Measurements from ENCODE around the gene CDPF1. TPM values are rescaled to one million over a fixed set of nuclear protein-coding genes. Genes with fewer than 3 reads are reported as not detected.

The CDPF1 gene
- polyA plus RNA-seq, 1 donor from 2014 or later = 32.7 TPM

- no peak for TF ChIP-seq MXI1 (conservative IDR thresholded peaks at IDR 0.05; ENCODE audit: poor library complexity, severe bottlenecking)
- no peak for TF ChIP-seq EZH2 (IDR thresholded peaks at IDR 0.05; ENCODE audit: borderline replicate concordance, insufficient read depth, low read length, poor library complexity, severe bottlenecking)
- no peak for TF ChIP-seq POLR2AphosphoS5 (IDR thresholded peaks at IDR 0.05)
- no peak for TF ChIP-seq RAD21 (conservative IDR thresholded peaks at IDR 0.05)
- TF ChIP-seq CTCF (IDR thresholded peaks at IDR 0.05; ENCODE audit: poor library complexity, severe bottlenecking) = no peak
- no peak for TF ChIP-seq SMC3 (conservative IDR thresholded peaks at IDR 0.05; ENCODE audit: poor library complexity)
- no peak for TF ChIP-seq EP300 (conservative IDR thresholded peaks at IDR 0.05; ENCODE audit: poor library complexity, severe bottlenecking)
- TF ChIP-seq TAF1 (IDR thresholded peaks at IDR 0.05; ENCODE audit: low read depth) = no peak
- Histone ChIP-seq H3F3A (ENCODE audit: insufficient read depth, low read length, poor library complexity, severe bottlenecking) (no peaks in the 10 kb centered on the region), H3K79me2 (replicated peaks; ENCODE audit: insufficient read depth, low read length) (peaks cover 3% of the 10 kb centered on the region), H3K9me3 (ENCODE audit: low read length) (no peaks in the 10 kb centered on the region), H3K27ac (ENCODE audit: low read length) (no peak overlapping the region), H3K27me3 (ENCODE audit: insufficient read depth, low read depth, low read length) (no peaks in the 10 kb centered on the region), H3K9me2 (ENCODE audit: insufficient read depth, low read length) (no peaks in the 10 kb centered on the region), H4K20me1 (ENCODE audit: insufficient read depth) (no peaks in the 10 kb centered on the region), H3K4me3 (ENCODE audit: low read length) (no peak overlapping the region), H3K36me3 (ENCODE audit: insufficient read depth, low read length) (no peaks in the 10 kb centered on the region), H3K9ac (ENCODE audit: low read length) (no peak overlapping the region), H3K4me2 (ENCODE audit: low read length) (no peak overlapping the region), H2AFZ (ENCODE audit: low read depth, low read length) (no peak overlapping the region)
Observed at GRCh38 chr22:46293577-46294260, 43.6 kb upstream of the CDPF1 start.

- H3K27ac ChIP-seq (ENCODE audit: low read length) = no peak overlapping the region
- H3K27me3 ChIP-seq (ENCODE audit: insufficient read depth, low read depth, low read length) = no peaks in the 10 kb centered on the region
- H3K9ac ChIP-seq (ENCODE audit: low read length) = no peak overlapping the region
- peaks cover 2% of the 10 kb centered on the region for H3K79me2 ChIP-seq (replicated peaks; ENCODE audit: insufficient read depth, low read length)
- no peaks in the 10 kb centered on the region for H3K36me3 ChIP-seq (ENCODE audit: insufficient read depth, low read length)
- H4K20me1 ChIP-seq (ENCODE audit: insufficient read depth) = no peaks in the 10 kb centered on the region
- no peak overlapping the region for H2AFZ ChIP-seq (ENCODE audit: low read depth, low read length)
- no peak overlapping the region for H3K4me2 ChIP-seq (ENCODE audit: low read length)
- no peaks in the 10 kb centered on the region for H3F3A ChIP-seq (ENCODE audit: insufficient read depth, low read length, poor library complexity, severe bottlenecking)
- no peaks in the 10 kb centered on the region for H3K9me3 ChIP-seq (ENCODE audit: low read length)
- no peaks in the 10 kb centered on the region for H3K9me2 ChIP-seq (ENCODE audit: insufficient read depth, low read length)
- H3K4me3 ChIP-seq (ENCODE audit: low read length) = no peak overlapping the region
- TF ChIP-seq POLR2AphosphoS5 (IDR thresholded peaks at IDR 0.05) (no peak), SMC3 (conservative IDR thresholded peaks at IDR 0.05; ENCODE audit: poor library complexity) (no peak), TAF1 (IDR thresholded peaks at IDR 0.05; ENCODE audit: low read depth) (no peak), MXI1 (conservative IDR thresholded peaks at IDR 0.05; ENCODE audit: poor library complexity, severe bottlenecking) (no peak), REST (IDR thresholded peaks at IDR 0.05; ENCODE audit: borderline replicate concordance) (no peak), EZH2 (IDR thresholded peaks at IDR 0.05; ENCODE audit: borderline replicate concordance, insufficient read depth, low read length, poor library complexity, severe bottlenecking) (no peak), CTCF (IDR thresholded peaks at IDR 0.05; ENCODE audit: poor library complexity, severe bottlenecking) (no peak), EP300 (conservative IDR thresholded peaks at IDR 0.05; ENCODE audit: poor library complexity, severe bottlenecking) (no peak), RAD21 (conservative IDR thresholded peaks at IDR 0.05) (no peak)
Observed at GRCh38 chr22:46292732-46293131, 42.6 kb upstream of the CDPF1 start.
